D341Med (cell line): Measurements from ENCODE around the gene HSBP1L1.
"Not testable (repeated sequence)": the region's sequence is repeated elsewhere in the genome, so short reads cannot be mapped to it uniquely, and the experiment has no call there.

Experiments
- DNase-seq: peaks from one replicate; pipeline ENCODE4 v3.0.0; 2012; ENCODE audit warnings: low spot score

The HSBP1L1 gene

DNA sequence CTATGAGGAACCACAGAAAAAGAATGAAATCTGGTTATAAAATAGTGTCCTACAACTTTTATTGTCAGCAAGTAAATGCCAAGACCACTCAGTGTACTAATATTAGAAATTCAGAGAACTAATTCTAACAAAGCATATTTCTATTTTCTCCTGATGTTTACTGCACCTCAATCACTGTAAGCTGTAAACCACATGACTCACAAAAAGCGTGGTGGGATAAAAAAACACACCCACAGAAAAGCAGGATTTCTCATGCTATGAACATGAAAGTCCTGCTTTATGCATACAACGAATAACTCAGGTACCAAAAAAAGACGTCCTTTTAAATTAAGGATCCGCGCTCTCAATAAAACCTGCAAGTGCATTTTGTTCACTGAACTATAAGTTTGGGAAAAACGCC lies 23.1 kb downstream of the HSBP1L1 start:
- DNase-seq = no peak

DNA sequence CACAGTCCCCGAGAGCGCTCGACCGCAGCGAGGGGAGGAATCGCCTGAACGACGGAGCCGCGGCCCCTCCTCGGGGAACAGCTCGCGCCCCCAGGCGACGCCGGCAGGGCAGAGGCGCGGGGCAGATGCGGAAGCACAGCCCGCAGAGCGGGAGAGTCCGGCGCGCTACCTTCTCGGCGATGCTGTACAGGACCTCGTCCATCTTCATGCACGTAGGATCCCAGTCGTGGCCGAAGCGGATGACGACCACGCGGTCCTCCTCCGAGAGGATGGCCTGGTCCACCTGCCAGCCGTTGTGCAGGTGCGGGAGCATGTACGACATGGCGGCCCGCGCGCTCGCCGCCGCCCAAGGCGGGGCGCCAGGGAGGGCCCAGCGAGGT lies 23.6 kb downstream of the HSBP1L1 start:
- DNase-seq = peak; percentile 92

DNA sequence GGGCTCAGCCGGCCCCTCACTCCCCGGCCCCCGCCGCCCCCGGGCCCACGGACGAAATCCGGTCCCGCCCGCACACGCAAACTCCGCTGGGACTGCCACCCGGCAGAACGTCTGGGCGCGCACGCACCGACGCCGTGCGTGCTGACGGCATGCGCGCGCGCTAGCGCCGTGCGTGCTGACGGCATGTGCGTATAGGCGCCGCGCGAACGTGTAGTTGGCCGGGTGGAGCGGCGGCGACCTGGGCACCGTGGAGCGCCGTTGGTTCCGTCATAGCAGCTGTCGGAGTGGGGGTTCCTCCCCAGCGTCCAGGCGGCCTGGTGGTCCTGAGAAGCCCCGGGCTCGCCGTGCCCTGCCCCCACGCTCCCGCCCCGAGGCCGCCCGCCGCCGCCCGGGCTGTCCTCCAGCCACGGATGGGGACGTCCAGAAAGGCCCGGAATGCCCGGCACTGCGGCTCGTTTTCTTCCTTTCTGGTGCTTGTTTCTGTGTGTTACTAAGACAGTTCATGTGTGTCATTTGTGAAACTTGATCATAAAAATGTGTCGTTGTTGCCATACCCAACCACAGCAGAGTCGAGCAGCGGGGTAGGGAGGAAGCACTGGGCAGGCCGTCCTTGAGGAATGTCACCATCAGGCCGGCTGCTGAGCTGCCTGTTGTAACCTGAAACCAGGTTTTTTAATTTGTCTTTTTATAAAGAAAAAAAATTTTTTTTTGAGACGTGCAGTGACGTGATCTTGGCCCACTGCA lies 24.2 kb downstream of the HSBP1L1 start, which contains the start of gene TXNL4A:
Gene TXNL4A, minus strand, starts transcription at position 113 of the 744 bp plus-strand sequence. CDS start 171 bp downstream, outside the sequence.
- peak; percentile 98 for DNase-seq

DNA sequence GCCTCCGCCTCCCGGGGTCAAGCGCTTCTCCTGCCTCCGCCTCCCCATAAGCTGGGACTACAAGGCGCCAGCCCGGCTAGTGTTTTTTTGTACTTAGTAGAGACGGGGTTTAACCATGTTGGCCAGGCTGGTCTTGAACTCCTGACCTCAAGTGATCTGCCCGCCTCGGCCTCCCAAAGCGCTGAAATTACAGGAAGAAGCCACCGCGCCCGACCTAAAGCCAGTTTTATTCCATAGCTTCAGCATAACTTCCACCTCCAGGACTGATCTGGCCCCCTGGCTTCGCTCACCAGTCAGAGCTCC lies 24.7 kb downstream of the HSBP1L1 start:
- DNase-seq = no peak

DNA sequence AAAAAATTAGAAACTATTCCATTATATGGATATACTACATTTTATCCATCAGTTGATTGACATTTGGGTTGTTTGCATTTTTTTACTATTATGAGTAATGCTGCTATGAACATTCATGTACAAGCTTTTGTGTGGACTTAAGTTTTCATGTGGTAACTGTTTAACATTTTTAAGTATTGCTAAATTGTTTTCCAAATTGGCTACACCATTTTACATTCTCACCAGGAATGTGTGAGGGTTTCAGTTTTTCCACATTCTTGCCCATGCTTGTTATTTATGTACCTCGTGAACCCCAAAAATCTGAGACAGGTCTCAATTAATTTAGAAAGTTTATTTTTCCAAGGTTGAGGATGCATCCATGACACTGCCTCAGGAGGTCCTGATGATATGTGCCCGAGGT lies 27.1 kb downstream of the HSBP1L1 start:
- DNase-seq = no peak

DNA sequence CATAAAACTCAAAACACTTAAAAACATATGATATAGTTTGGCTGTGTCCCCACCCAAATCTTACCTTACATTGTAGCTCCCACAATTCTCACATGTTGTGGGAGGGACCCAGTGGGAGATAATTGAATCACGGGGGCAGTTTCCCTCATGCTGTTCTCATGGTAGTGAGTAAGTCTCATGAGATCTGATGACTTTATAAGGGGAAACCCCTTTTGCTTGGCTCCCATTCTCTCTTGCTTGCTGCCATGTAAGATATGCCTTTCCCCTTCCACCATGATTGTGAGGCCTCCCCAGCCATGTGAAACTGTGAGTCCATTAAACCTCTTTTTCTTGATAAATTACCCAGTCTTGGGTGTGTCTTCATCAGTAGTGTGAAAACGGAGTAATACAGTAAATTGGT lies 35.3 kb downstream of the HSBP1L1 start:
- DNase-seq = not testable (repeated sequence)

DNA sequence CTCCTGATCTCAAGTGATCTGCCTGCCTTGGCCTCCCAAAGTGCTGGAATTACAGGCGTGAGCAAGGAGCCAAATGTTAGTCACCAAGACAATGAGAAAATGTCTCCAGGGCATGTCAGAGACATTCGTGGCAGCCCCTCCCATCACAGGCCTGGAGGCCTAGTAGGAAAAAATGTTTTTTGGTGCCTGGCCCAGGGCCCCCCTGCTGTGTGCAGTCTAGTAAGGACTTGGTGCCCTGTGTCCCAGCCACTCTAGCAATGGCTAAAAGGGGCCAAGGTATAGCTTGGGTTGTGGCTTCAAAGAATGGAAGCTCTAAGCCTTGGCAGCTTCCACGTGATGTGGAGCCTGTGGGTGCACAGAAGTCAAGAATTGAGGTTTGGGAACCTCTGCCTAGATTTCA lies 36.4 kb downstream of the HSBP1L1 start:
- DNase-seq = no peak

DNA sequence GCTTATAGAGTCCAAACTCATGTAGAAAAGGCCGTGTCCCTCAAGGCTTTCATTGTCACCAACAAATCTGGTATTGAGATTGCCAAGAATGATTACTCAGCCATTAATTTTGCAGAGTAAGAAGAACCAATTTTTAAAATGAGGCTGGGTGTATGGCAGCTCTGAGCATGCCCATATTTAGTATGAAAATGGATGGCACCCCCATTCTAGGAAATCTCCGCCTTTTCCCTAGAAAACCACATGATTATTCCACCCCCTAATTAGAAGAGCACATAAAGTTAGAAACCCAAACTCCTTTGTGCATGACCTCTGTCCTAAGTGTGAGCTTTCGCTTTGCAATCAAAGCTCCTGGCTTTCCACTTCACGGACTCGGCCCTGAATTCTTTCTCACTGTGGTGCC lies 38.0 kb downstream of the HSBP1L1 start:
- no peak for DNase-seq

DNA sequence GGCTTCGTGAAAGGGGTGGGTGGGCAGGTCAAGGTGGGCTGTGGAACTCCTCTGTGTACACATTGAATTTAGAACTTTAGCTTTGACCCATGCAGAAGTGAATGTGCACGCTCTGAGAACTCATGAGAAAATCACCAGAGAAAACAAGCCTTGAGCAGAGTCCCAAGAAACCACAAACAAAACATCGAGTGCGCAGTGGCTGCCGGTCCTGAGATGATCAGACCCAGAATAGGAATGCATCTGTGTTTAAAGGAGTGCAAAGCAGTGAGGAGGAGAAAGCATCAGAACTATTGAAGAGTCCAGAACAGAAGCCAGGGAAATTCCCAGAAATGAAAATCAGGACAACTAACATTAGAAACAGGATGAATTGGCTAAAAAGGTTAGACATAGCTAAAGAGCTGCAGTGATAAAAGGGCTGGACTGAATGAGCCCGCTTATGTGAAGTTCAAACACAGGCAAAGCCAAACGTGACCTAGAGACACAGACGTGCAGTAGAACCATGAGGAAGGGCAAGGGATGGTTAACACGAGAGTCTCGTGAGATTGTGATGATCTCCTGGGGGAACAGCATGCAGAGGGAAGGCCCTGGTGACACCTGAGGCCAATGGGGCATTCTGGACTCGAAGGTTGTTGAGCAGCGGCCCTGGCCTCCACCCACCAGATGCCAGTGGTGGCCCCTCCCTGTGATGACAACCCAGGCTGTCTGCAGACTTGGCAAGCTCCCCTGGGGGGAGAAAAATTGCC lies 40.3 kb downstream of the HSBP1L1 start:
- DNase-seq = no peak

DNA sequence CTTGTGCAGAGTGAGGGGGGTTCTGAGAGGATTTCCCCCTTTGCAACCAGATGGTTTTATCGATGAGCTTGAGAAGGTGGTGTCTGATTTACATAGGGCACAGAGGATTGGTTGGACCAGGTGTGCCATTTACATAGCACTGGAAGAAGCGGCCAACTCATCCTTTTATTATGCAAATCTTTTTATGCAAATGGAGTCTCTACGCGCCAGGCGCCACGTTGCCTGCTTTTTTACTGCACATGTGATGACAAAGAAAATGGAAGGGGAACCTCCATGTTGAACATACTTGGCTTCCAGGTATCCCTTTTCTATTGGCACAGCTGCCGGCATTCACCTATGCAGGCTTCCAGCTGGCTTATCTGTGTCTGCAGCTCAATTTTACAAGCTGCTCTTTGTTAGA lies 42.3 kb downstream of the HSBP1L1 start:
- no peak for DNase-seq

DNA sequence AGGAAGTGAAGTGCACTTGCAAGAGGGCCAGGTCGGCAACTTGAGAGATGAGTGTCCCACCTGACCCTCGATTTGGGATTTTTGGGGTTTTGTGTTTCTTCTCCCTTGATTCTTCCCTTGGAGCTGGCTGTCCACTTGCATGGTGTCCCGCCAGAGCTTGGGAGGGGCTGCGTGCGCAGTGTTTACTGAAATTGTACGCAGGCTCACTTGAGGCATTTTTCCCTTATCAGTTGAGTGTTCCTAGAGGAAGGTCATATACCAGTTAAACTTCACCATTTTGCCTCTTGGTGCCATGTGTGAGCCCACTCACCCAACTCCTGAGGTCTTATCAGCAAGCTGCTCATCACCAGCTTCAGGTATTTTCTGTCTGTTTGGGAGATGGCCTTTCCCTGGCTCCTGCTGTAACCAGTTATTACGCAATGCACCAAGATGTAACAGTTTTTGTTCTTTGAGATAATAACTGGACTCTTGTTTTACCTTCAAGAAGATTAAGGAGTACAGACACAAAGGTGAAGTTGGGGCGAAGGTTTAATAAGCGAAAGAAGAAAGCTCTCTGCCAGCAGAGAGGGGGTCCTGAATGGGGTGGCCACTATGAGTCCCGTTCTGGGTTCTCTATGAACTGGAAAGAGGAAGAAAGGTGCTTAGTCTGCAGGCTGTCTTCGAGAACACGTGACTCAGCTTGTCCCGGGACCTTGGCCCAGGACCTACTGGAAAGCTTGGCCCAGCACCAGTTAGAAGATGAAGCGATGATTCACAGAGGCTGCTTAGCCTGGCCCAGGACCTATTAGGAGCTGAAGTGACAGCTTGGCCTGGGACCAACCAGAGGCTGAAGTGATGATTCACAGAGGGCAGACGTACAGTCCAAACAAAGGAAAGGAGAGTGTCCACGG lies 45.5 kb downstream of the HSBP1L1 start:
- DNase-seq = no peak

DNA sequence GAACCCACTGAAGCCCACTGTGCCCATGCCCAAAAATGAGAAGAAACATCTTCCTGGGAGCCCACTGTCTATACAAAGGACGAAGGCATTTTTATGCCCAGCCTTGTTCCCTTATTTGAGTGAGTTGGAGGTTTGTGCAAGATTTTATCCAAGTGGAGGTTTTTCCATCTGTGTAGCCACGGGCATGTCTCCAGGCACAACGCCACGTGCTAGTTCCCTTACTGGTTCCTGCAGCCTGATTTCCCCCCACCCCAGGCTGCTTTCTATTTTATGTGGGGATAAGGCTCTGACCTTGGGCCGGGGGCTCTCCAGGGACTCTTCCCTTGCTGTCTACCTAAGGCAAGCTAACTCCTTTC lies 46.1 kb downstream of the HSBP1L1 start:
- DNase-seq = no peak

DNA sequence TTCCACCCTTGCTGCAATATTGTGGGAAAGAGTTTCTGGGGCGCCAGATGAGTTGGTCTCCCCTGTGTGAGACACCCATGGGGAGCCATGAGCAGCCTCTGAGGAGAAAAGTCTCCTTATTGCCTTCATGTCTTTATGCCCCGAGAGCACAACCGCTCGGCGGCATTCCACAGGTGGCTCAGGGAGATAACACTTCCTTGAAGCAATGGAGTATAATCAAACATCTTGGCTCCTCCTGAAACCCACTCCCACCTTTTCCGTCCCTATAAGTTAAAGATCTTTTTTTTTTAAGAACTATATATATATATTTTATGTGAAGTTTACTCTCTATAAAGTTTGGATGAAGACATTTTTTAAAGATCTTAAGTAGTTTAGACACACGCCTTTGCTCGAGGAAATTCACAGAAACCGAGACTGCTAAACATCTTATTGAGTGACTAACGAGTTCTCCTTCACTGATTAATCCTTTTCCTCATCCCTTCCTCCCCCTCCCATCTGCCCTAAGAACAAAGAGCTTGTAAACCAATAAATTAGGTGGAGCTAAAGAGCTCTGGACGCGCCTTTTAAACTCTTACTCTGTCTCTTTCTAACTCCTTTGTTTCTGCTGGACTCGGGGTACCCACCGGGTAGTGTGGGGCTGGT lies 47.2 kb downstream of the HSBP1L1 start:
- not testable (repeated sequence) for DNase-seq

DNA sequence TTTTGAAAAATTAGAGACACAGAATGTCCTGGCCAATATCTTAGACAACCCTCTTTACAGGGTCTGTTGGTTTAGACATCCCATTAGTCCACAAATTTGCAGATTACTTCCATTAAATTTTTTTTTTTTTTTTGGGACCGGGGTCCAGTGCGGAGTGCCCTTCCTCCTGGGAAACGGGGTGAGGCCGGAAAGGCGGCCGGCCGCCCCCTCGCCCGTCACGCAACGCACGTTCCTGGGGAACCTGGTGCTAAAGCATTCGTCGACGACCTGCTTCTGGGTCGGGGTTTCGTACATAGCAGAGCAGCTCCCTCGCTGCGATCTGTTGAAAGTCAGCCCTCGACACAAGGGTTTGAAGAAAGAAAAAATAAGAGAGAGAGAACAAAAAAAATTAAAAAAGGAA lies 48.3 kb downstream of the HSBP1L1 start:
- no peak for DNase-seq
